H1 (cell line): ENCODE measurements around the gene CYBA. TPM values are rescaled to one million over a fixed set of nuclear protein-coding genes. Genes with fewer than 3 reads are reported as not detected.
A peak's percentile ranks its signal among the peaks of the same experiment; 100 is the strongest.

ENCODE experiments used
- CTCF ChIA-PET: fragments of 300-600 bp; sonication (Branson Sonifier 250); formaldehyde crosslinking; loops from one replicate; lab custom pipeline; 2021; ENCODE audit not compliant: partially characterized antibody; lab: Charles Lee
- POLR2A ChIA-PET: fragments of 300-600 bp; sonication (Branson Sonifier 250); formaldehyde crosslinking; loops from one replicate; lab custom pipeline; 2021; ENCODE audit warnings: inconsistent platforms; ENCODE audit not compliant: partially characterized antibody; lab: Charles Lee
- DNase-seq, 2 experiments: peaks; one replicate each; pipeline versions ENCODE4 v3.0.0 to v3.0.0-alpha.2; 2010 to 2022; ENCODE audit warnings: low spot score in 2 of 2, low read depth in 1 of 2, mixed read lengths in 1 of 2
- FAIRE-seq: peaks from 2 replicates; lab custom pipeline; 2011; peaks lifted over from hg19 to GRCh38; lab: Jason Lieb, UNC
- H2AFZ ChIP-seq: 2 replicates; pipeline ENCODE4 v1.8.1; 2012; ENCODE audit warnings: low read length, inconsistent platforms
- H2AK5ac ChIP-seq: 2 replicates; pipeline ENCODE4 v1.6.1; 2013; ENCODE audit warnings: low read depth, low read length
- H2BK120ac ChIP-seq: replicated peaks from 2 replicates; pipeline ENCODE3; 2013; ENCODE audit warnings: low read depth, low read length, inconsistent platforms
- H2BK12ac ChIP-seq: 2 replicates; pipeline ENCODE4 v1.6.1; 2013; ENCODE audit warnings: low read depth, low read length
- H2BK15ac ChIP-seq: 2 replicates; pipeline ENCODE4 v1.6.1; 2013; ENCODE audit warnings: low read length
- H2BK20ac ChIP-seq: 2 replicates; pipeline ENCODE4 v1.6.1; 2013; ENCODE audit warnings: low read length
- H2BK5ac ChIP-seq: 2 replicates; pipeline ENCODE4 v1.6.1; 2013; ENCODE audit warnings: low read depth, low read length
- H3K14ac ChIP-seq: 2 replicates; pipeline ENCODE4 v1.6.1; 2013; ENCODE audit warnings: inconsistent platforms; ENCODE audit not compliant: insufficient read length
- H3K18ac ChIP-seq: 2 replicates; pipeline ENCODE4 v1.6.1; 2013; ENCODE audit warnings: low read length; ENCODE audit errors: extremely low read depth
- H3K23ac ChIP-seq: 2 replicates; pipeline ENCODE4 v1.6.1; 2013; ENCODE audit warnings: inconsistent platforms; ENCODE audit not compliant: insufficient read length
- H3K23me2 ChIP-seq: 2 replicates; pipeline ENCODE4 v1.6.1; 2013; ENCODE audit warnings: low read depth, low read length
- H3K27ac ChIP-seq: 2 replicates; pipeline ENCODE4 v1.6.1; 2011; ENCODE audit warnings: low read depth, low read length, inconsistent platforms
- H3K27me3 ChIP-seq, 4 experiments: replicated peaks in 1 of 4; 1 replicate in 1 of 4; 2 replicates in 3 of 4; pipeline versions ENCODE4 v1.6.1 to v1.8.1; 2011 to 2013; ENCODE audit warnings: low read length in 3 of 4, mild to moderate bottlenecking in 3 of 4, inconsistent platforms in 2 of 4, mixed read lengths in 2 of 4, moderate library complexity in 1 of 4; ENCODE audit not compliant: control insufficient read depth in 3 of 4, insufficient read depth in 3 of 4; ENCODE audit errors: extremely low read depth in 1 of 4
- H3K36me3 ChIP-seq, 4 experiments: 2 replicates each; pipeline versions ENCODE4 v1.6.1 to v1.8.1; 2011 to 2013; ENCODE audit warnings: mild to moderate bottlenecking in 4 of 4, low read length in 3 of 4, moderate library complexity in 2 of 4, control low read depth in 1 of 4, inconsistent platforms in 1 of 4; ENCODE audit not compliant: insufficient read depth in 4 of 4, control insufficient read depth in 2 of 4
- H3K4ac ChIP-seq: replicated peaks from 2 replicates; pipeline ENCODE3; 2013; ENCODE audit warnings: low read length, low read depth, mixed read lengths, inconsistent platforms; ENCODE audit not compliant: insufficient read length
- H3K4me1 ChIP-seq, 4 experiments: replicated peaks in 1 of 4; 1 replicate in 1 of 4; 2 replicates in 3 of 4; pipeline versions ENCODE4 v1.6.1 to v1.8.1; 2011 to 2013; ENCODE audit warnings: low read length in 3 of 4, inconsistent platforms in 2 of 4, mixed read lengths in 1 of 4; ENCODE audit not compliant: insufficient read depth in 4 of 4, control insufficient read depth in 3 of 4
- H3K4me2 ChIP-seq, 2 experiments: 2 replicates each; pipeline versions ENCODE4 v1.6.1 to v1.8.1; 2011 to 2013; ENCODE audit warnings: low read depth in 2 of 2, low read length in 2 of 2, control low read depth in 1 of 2, inconsistent platforms in 1 of 2, mild to moderate bottlenecking in 1 of 2; ENCODE audit not compliant: insufficient read depth in 1 of 2
- H3K4me3 ChIP-seq, 4 experiments: fragments of 200-600, 300-600 bp in 1 of 4; sonication (generic), shearing (Covaris generic), sonication (Bioruptor Twin) in 1 of 4; 2 replicates each; pipeline versions ENCODE4 v1.5.1 to v1.8.1; 2011 to 2016; ENCODE audit warnings: low read length in 4 of 4, low read depth in 3 of 4, control low read depth in 2 of 4, inconsistent platforms in 2 of 4, mild to moderate bottlenecking in 2 of 4, mixed read lengths in 1 of 4, moderate library complexity in 1 of 4; ENCODE audit not compliant: insufficient read depth in 2 of 4; ENCODE audit errors: extremely low read depth in 1 of 4
- H3K56ac ChIP-seq: replicated peaks from 2 replicates; pipeline ENCODE3; 2013; ENCODE audit warnings: low read depth, mild to moderate bottlenecking, mixed read lengths, low read length, inconsistent platforms; ENCODE audit not compliant: insufficient read length
- H3K79me1 ChIP-seq: 2 replicates; pipeline ENCODE4 v1.6.1; 2013; ENCODE audit warnings: low read depth, low read length, control low read depth
- H3K79me2 ChIP-seq, 2 experiments: 2 replicates each; pipeline versions ENCODE4 v1.6.1 to v1.8.1; 2012 to 2013; ENCODE audit warnings: low read length in 2 of 2, mild to moderate bottlenecking in 2 of 2, inconsistent platforms in 1 of 2; ENCODE audit not compliant: insufficient read depth in 2 of 2, control insufficient read depth in 1 of 2
- H3K9ac ChIP-seq, 4 experiments: replicated peaks in 1 of 4; 1 replicate in 1 of 4; 2 replicates in 3 of 4; pipeline versions ENCODE4 v1.6.1 to v1.8.1; 2011 to 2013; ENCODE audit warnings: low read depth in 3 of 4, low read length in 3 of 4, control low read depth in 2 of 4, mild to moderate bottlenecking in 2 of 4, moderate library complexity in 2 of 4, inconsistent platforms in 1 of 4; ENCODE audit errors: extremely low read depth in 1 of 4
- H3K9me3 ChIP-seq, 2 experiments: 2 replicates each; pipeline versions ENCODE4 v1.6.1 to v1.8.1; 2012 to 2013; ENCODE audit warnings: mild to moderate bottlenecking in 2 of 2, moderate library complexity in 2 of 2, control low read depth in 1 of 2, inconsistent platforms in 1 of 2, low read depth in 1 of 2, low read length in 1 of 2, mixed read lengths in 1 of 2; ENCODE audit not compliant: insufficient read depth in 2 of 2
- H4K20me1 ChIP-seq, 2 experiments: replicated peaks in 1 of 2; 2 replicates each; pipeline versions ENCODE3 to v1.8.1; 2011 to 2013; ENCODE audit warnings: inconsistent platforms in 2 of 2, low read length in 2 of 2, mild to moderate bottlenecking in 1 of 2; ENCODE audit not compliant: insufficient read depth in 2 of 2, control insufficient read depth in 1 of 2
- H4K5ac ChIP-seq: 2 replicates; pipeline ENCODE4 v1.6.1; 2013; ENCODE audit warnings: low read length, low read depth, mixed read lengths, inconsistent platforms; ENCODE audit not compliant: insufficient read length
- H4K8ac ChIP-seq: 2 replicates; pipeline ENCODE4 v1.8.0; 2013; ENCODE audit warnings: mild to moderate bottlenecking, moderate library complexity, low read length, inconsistent platforms; ENCODE audit not compliant: insufficient read depth; ENCODE audit errors: extremely low read depth
- H4K91ac ChIP-seq: replicated peaks from 2 replicates; pipeline ENCODE3; 2013; ENCODE audit warnings: low read length, mixed read lengths, inconsistent platforms; ENCODE audit not compliant: insufficient read length
- ATF3 ChIP-seq: IDR thresholded peaks from 2 replicates; pipeline ENCODE4 v1.6.1; 2011; ENCODE audit warnings: low read depth, mild to moderate bottlenecking, low read length; ENCODE audit not compliant: insufficient read depth
- BACH1 ChIP-seq: IDR thresholded peaks from 2 replicates; pipeline ENCODE4 v1.6.1; 2012; ENCODE audit warnings: low read length, improper control_type of control experiment
- CHD2 ChIP-seq: IDR thresholded peaks from 2 replicates; pipeline ENCODE4 v1.6.1; 2012; ENCODE audit warnings: low read length, improper control_type of control experiment
- POLR2A ChIP-seq, 2 experiments: IDR thresholded peaks; 1 replicate in 1 of 2; 2 replicates in 1 of 2; pipeline ENCODE4 v1.6.1; 2011; ENCODE audit warnings: low read depth in 2 of 2, low read length in 2 of 2, mild to moderate bottlenecking in 2 of 2; ENCODE audit errors: control extremely low read depth in 1 of 2
- SAP30 ChIP-seq: fragments of 300-600 bp; sonication (generic); IDR thresholded peaks from 2 replicates; pipeline ENCODE4 v1.7.1; 2012; ENCODE audit warnings: low read length, moderate library complexity, mild to moderate bottlenecking, inconsistent platforms; ENCODE audit not compliant: insufficient read depth, insufficient replicate concordance
- SIN3A ChIP-seq, 2 experiments: IDR thresholded peaks in 1 of 2; conservative IDR thresholded peaks in 1 of 2; 2 replicates each; pipeline ENCODE4 v1.6.1; 2011 to 2012; ENCODE audit warnings: low read length in 2 of 2, improper control_type of control experiment in 1 of 2, low read depth in 1 of 2, mild to moderate bottlenecking in 1 of 2
- WGBS, 2 experiments: shearing (Covaris generic) in 1 of 2; methylation state at CpG; one replicate each; pipeline versions ENCODE4 v1.1.6 to v1.1.7; 2013 to 2015; ENCODE audit warnings: low lambda C conversion rate in 2 of 2, mixed read lengths in 2 of 2, inconsistent platforms in 1 of 2, low coverage in 1 of 2, missing lambda C conversion rate in 1 of 2; ENCODE audit not compliant: insufficient replicate concordance in 2 of 2, insufficient coverage in 1 of 2, insufficient read length in 1 of 2; ENCODE audit errors: extremely low coverage in 1 of 2, missing lambda C conversion rate in 1 of 2; 5-methylcytosine and 5-hydroxymethylcytosine counted together
- polyA plus RNA-seq, 7 experiments: library from polyadenylated mRNA; depleted of rRNA in 3 of 7; stranded (reverse) in 5 of 7; unstranded in 2 of 7; fragments of >200 nt in 5 of 7; fragments of 200-250 nt in 2 of 7; gene quantifications; 1 replicate in 5 of 7; 2 replicates in 1 of 7; 4 replicates in 1 of 7; pipeline versions ENCODE4 v1.2.1 to v1.2.3, GENCODE V29; 2011 to 2013; ENCODE audit warnings: missing spikeins in 2 of 7, mixed read lengths in 2 of 7
- total RNA-seq: library from RNA; stranded (reverse); fragmentation: NEBNext Ultra II Directional; extraction: Animal tissue kit (Norgen Biotek cat#: 25700); gene quantifications from 2 replicates; pipeline ENCODE4 v1.2.1, GENCODE V29; 2021

Gene CYBA
- total and polyA plus RNA-seq, 2 of the 8 experiments (the other 6 are each of a cell fraction or from before 2014, with no cell fraction given), result 136 to 254 TPM

GRCh38 chr16:88645941-88646340, 4.9 kb downstream of the CYBA start:
- WGBS, 2 experiments, result 85% methylated on average over 15 of the region's 23 CpGs; no CpG with 5 or more reads in 1 of the 2 experiments
- no peak overlapping the region for H4K5ac ChIP-seq
- CTCF ChIA-PET, result no interaction called here

More at GRCh38 chr16:88645941-88646340, 4.9 kb downstream of the CYBA start:
- H2BK12ac ChIP-seq, result no peak overlapping the region
- no peak overlapping the region for H4K91ac ChIP-seq
- no peak overlapping the region for H2BK20ac ChIP-seq
- peaks cover 0 to 5% (median 0%) of the 10 kb centered on the region in 4 experiments; a peak in 1 of 8 replicates for H3K36me3 ChIP-seq
- no peak for TF ChIP-seq CHD2
- no peak for TF ChIP-seq ATF3
- no peak for TF ChIP-seq SAP30
- TF ChIP-seq SIN3A (conservative IDR thresholded peaks at IDR 0.05 in 1 of 2, IDR thresholded peaks at IDR 0.05 in 1 of 2; ENCODE audit: low read depth in 1 of 2, low read length in 2 of 2), result no peak
- no peak for TF ChIP-seq BACH1
- no peak for TF ChIP-seq POLR2A (IDR thresholded peaks at IDR 0.05; ENCODE audit: control extremely low read depth in 1 of 2, low read depth in 2 of 2, low read length in 2 of 2)
- no peak overlapping the region for H2AK5ac ChIP-seq
- H3K56ac ChIP-seq, result no peak overlapping the region
- no peak overlapping the region for H3K9ac ChIP-seq
- H4K8ac ChIP-seq, result peak overlapping the region; percentile 21; the same call in 1 of the 2 replicates
- H3K4me3 ChIP-seq, result no peak overlapping the region
- H3K18ac ChIP-seq, result no peak overlapping the region
- no peaks in the 10 kb centered on the region for H3K27me3 ChIP-seq
- H2AFZ ChIP-seq, result no peak overlapping the region
- H2BK15ac ChIP-seq, result no peak overlapping the region
- POLR2A ChIA-PET, result interaction anchor here (1.2 to 1.7 kb wide), 2 partner anchors 13 to 35 kb away, joined by 5 to 6 read pairs; no protein-coding TSS in a partner anchor
- H3K9me3 ChIP-seq, result no peaks in the 10 kb centered on the region
- peaks cover 0 to 8% (median 2%) of the 10 kb centered on the region in 4 experiments; a peak in 3 of 7 replicates for H3K4me1 ChIP-seq
- no peak overlapping the region for H3K14ac ChIP-seq
- H3K79me2 ChIP-seq, result no peaks in the 10 kb centered on the region; a peak in 1 of 4 replicates
- H3K79me1 ChIP-seq, result peaks cover 8% of the 10 kb centered on the region
- no peak for DNase-seq
- peaks cover 7% of the 10 kb centered on the region; the same call in 1 of the 2 replicates for H3K23me2 ChIP-seq
- H3K23ac ChIP-seq, result no peak overlapping the region
- H3K27ac ChIP-seq, result no peak overlapping the region
- peaks cover 2 to 8% of the 10 kb centered on the region in 2 experiments for H4K20me1 ChIP-seq
- H3K4me2 ChIP-seq, result no peak overlapping the region
- H2BK120ac ChIP-seq, result no peak overlapping the region
- no peak overlapping the region for H3K4ac ChIP-seq
- FAIRE-seq, result no peak
- peak overlapping the region; percentile 66; the same call in 1 of the 2 replicates for H2BK5ac ChIP-seq
